Kidney epithelial cell (primary cell): ENCODE measurements around the gene P4HB. TPM values are rescaled to one million over a fixed set of nuclear protein-coding genes. Genes with fewer than 3 reads are reported as not detected.

ENCODE experiments used
- DNase-seq: peaks from one replicate; pipeline ENCODE4 v3.0.0-alpha.2; 2010; ENCODE audit warnings: low read depth
- H3K27me3 ChIP-seq: 2 replicates; pipeline ENCODE4 v1.6.0; 2011; ENCODE audit warnings: low read length; ENCODE audit not compliant: control insufficient read depth, insufficient read depth
- H3K36me3 ChIP-seq: 2 replicates; pipeline ENCODE4 v1.5.1; 2011; ENCODE audit warnings: low read length; ENCODE audit not compliant: control insufficient read depth, insufficient read depth
- H3K4me3 ChIP-seq: 2 replicates; pipeline ENCODE4 v1.5.1; 2011; ENCODE audit warnings: low read depth, mild to moderate bottlenecking, control low read depth, low read length
- total RNA-seq: library from RNA; depleted of rRNA; stranded (reverse); fragments of >200 nt; gene quantifications from 2 replicates; pipeline ENCODE4 v1.2.3, GENCODE V29; 2015
- TF ChIP-seq, protein P1 (sequence below): IDR thresholded peaks from 2 replicates; pipeline ENCODE4 v1.5.1; 2011; ENCODE audit warnings: mild to moderate bottlenecking, moderate library complexity, low read length, control low read depth, inconsistent platforms; ENCODE audit not compliant: insufficient read depth, poor library complexity, severe bottlenecking

Gene P4HB
- total RNA-seq, 1 donor from 2014 or later: 870 TPM

DNA sequence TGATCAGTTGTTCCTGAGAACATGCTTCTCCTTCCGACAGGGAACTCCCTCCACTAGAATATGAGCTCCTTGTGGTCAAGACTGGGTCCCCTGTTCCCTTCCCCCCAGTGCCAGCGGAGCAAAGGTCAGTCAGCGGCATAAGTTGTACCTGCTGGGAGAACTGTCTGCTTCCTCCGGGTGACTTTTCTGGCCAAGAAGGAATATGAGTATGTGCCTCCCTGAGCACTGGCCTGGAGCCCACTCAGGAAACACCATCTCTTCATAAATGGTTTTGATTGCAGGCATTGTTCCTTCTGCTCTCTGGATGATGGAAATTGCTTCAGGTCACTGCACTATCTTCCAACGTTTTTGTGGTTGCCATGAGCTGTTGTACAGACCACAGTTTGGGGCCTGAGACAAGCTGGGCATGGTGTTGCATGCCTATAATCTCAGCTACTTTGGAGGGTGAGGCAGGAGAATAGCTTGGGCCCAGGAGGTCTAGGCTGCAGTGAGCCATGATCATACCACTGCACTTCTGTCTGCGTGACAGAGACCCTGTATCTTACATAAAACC is 2.9 kb upstream of the P4HB start:
- H3K27me3 ChIP-seq: no peaks in the 10 kb centered on the region
- peaks cover 1% of the 10 kb centered on the region for H3K36me3 ChIP-seq
- no peak for DNase-seq
- no peak overlapping the region for H3K4me3 ChIP-seq
- TF ChIP-seq, protein P1, sequence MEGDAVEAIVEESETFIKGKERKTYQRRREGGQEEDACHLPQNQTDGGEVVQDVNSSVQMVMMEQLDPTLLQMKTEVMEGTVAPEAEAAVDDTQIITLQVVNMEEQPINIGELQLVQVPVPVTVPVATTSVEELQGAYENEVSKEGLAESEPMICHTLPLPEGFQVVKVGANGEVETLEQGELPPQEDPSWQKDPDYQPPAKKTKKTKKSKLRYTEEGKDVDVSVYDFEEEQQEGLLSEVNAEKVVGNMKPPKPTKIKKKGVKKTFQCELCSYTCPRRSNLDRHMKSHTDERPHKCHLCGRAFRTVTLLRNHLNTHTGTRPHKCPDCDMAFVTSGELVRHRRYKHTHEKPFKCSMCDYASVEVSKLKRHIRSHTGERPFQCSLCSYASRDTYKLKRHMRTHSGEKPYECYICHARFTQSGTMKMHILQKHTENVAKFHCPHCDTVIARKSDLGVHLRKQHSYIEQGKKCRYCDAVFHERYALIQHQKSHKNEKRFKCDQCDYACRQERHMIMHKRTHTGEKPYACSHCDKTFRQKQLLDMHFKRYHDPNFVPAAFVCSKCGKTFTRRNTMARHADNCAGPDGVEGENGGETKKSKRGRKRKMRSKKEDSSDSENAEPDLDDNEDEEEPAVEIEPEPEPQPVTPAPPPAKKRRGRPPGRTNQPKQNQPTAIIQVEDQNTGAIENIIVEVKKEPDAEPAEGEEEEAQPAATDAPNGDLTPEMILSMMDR: no peak

DNA sequence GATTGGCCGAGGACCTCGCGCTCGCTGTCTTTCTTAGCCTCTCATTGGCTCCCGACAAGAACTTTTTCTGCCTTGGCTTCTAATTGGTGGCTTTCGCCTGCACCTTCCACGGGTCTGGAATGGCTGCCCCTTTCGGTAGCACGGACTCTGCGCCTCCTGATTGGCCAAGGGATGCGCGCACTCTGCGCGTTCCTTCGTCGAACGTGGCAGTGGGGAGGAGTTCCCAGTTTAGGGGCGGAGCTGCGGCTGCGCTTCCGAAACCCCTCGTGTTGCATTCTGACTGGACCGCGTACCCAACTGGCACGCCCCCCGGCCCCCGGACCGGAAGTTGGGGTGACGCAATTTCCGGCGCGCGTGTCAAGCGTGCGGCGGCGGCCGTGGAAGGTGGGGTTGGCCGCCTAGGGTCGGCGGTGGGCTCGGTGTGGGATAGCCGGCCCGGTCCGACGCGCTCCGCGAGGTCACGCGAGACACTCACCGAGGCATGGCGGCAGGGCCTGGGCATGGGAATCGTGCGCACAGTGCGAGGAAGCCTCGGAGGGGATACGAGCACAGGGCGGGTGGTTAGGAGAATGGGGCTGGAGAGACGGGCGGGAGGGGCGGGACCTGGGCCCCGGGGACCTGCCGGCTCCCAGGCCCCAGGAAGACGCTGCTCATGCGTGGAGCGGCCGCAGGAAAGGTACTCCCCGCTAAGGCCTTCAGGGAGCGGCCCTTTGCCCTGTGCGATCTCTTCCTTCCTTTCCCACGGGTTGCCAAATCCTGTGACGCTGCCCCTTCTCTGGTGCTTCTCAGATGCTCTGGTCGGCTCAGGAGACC is 627 bp upstream of the P4HB start:
- TF ChIP-seq, protein P1: no peak
- Histone ChIP-seq H3K4me3 (peak overlapping the region; percentile 68), H3K27me3 (no peaks in the 10 kb centered on the region), H3K36me3 (no peaks in the 10 kb centered on the region)
- no peak for DNase-seq

DNA sequence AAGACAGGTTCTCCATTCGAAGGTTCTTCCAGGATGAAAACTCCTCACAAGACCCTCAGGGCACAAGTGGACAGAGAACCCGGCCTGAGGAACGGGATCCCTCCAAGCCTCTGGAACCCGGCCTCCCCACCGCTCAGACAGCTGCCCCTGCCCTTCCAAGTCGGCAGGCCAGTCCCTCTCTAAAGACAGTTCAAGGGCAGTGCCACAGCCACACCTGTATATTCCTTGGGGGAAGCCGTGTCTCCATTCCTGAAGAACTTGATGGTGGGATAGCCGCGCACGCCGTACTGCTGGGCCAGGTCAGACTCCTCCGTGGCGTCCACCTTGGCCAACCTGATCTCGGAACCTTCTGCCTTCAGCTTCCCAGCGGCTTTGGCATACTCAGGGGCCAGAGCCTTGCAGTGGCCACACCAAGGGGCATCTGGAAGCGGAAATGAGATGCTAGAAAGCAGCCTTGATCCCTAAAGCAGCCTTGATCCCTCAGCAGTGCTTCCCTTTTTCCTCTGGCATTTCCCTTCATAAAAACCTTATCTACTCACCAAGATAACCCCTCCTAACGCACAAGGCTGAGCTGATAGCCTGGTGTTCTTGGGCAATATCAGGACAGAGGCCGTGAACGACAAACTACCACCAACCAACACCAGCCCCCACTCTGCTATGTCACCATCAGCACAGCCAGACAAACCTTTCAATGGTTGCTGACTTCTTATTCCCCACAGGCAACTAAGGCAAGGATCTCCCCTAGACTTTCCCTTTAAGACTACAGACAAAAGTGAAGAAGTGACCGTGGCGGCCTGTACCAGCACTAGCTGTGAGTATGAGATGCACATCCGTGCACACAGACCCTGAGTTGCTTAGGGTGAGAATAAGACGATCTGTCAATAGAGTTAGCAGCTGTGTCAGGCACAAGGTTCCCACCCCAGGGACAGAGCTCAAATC is 1.1 kb downstream of the P4HB start:
- no peak for DNase-seq
- Histone ChIP-seq H3K4me3 (peak overlapping the region; percentile 77), H3K27me3 (no peaks in the 10 kb centered on the region), H3K36me3 (peaks cover 4% of the 10 kb centered on the region)
- TF ChIP-seq, protein P1: no peak

GRCh38 chr17:81858170-81858966 is 2.0 kb downstream of the P4HB start:
- Histone ChIP-seq H3K36me3 (peaks cover 4% of the 10 kb centered on the region), H3K4me3 (no peak overlapping the region), H3K27me3 (no peaks in the 10 kb centered on the region)
- DNase-seq: no peak
- TF ChIP-seq, protein P1: no peak

DNA sequence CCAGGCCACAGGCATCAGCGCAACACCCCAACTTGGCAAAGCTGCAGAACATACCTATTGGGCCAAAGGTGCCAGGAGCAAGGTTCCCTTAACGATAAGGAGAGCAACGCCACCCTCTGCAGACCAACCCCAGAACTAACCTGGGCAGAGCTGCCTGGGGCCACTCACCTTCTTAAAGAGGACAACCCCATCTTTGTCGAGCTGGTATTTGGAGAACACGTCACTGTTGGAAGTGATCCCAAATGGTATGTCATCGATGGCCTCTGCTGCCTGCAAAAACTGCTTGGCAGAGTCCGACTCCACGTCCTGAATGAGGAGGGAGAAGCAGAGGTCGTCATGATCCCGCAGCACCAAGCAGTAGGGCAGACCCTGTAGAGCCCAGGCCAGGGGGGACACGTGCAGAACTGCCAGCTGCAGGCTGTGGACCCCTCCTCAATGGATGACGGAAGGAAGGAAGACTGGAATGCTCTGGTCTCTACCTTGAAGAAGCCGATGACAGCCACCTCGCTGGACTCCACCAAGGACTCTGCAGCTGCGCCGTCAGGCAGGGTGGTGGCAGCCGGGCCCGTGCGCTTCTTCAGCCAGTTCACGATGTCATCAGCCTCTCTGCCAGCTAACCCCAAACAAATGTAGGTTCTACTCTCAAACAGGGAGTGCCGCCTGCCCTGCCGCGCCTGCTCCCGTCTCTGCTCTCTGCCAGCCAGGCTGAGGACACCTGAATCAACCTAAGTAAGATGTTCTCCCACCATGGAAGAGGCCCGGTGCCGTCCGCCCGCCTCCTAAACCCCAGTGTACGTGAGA is 5.2 kb downstream of the P4HB start:
- peaks cover 6% of the 10 kb centered on the region for H3K36me3 ChIP-seq
- DNase-seq: no peak
- TF ChIP-seq, protein P1: peak; percentile 18

More for the DNA sequence above, 5.2 kb downstream of the P4HB start:
- Histone ChIP-seq H3K4me3 (no peak overlapping the region), H3K27me3 (no peaks in the 10 kb centered on the region)
